Measurements from ENCODE around the gene HIF3A.

HIF3A gene

DNA sequence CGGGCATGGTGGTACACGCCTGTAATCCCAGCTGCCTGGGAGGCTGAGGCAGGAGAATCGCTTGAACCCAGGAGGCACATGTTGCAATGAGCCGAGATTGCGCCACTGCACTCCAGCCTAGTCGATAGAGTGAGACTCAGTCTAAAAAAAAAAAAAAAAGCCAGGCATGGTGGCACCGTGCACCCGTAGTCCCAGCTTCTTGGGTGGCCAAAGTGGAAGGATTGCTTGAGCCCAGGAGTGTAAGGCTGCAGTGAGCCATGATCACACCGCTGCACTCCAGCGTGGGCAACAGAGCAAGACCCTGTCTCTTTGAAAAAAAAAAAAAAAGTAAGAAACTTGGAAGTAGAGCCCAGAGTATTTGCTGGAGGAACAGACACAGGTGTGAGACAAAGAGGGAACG lies 88.8 kb downstream of the HIF3A start:
- Histone ChIP-seq H3K9ac (ENCODE audit: insufficient read length, low read depth) (no peak overlapping the region), H3K27me3 (ENCODE audit: insufficient read depth, insufficient read length) (no peaks in the 10 kb centered on the region), H3K9me3 (ENCODE audit: insufficient read depth, low read length) (no peaks in the 10 kb centered on the region), H3K4me3 (ENCODE audit: insufficient read length, low read depth) (no peak overlapping the region), H3K4me1 (ENCODE audit: insufficient read depth, insufficient read length) (peaks cover 2% of the 10 kb centered on the region), H3K36me3 (ENCODE audit: insufficient read depth, insufficient read length, low read length) (peaks cover 93% of the 10 kb centered on the region)
- DNase-seq (ENCODE audit: low read depth, low spot score), result no peak
- TF ChIP-seq YY1 (IDR thresholded peaks at IDR 0.05; ENCODE audit: insufficient read depth, insufficient read length) (no peak), SUZ12 (IDR thresholded peaks at IDR 0.05; ENCODE audit: extremely low read depth, insufficient read depth, insufficient read length) (no peak), ZNF274 (IDR thresholded peaks at IDR 0.05; ENCODE audit: low read depth, low read length) (no peak)

GRCh38 chr19:46386151-46386550 lies 89.3 kb downstream of the HIF3A start:
- Histone ChIP-seq H3K27me3 (ENCODE audit: insufficient read depth, insufficient read length) (no peaks in the 10 kb centered on the region), H3K9me3 (ENCODE audit: insufficient read depth, low read length) (no peaks in the 10 kb centered on the region), H3K36me3 (ENCODE audit: insufficient read depth, insufficient read length, low read length) (peaks cover 94% of the 10 kb centered on the region), H3K4me3 (ENCODE audit: insufficient read length, low read depth) (no peak overlapping the region), H3K4me1 (ENCODE audit: insufficient read depth, insufficient read length) (peaks cover 2% of the 10 kb centered on the region), H3K9ac (ENCODE audit: insufficient read length, low read depth) (no peak overlapping the region)
- no peak for TF ChIP-seq SUZ12 (IDR thresholded peaks at IDR 0.05; ENCODE audit: extremely low read depth, insufficient read depth, insufficient read length)
- TF ChIP-seq YY1 (IDR thresholded peaks at IDR 0.05; ENCODE audit: insufficient read depth, insufficient read length), result no peak
- TF ChIP-seq ZNF274 (IDR thresholded peaks at IDR 0.05; ENCODE audit: low read depth, low read length), result no peak
- DNase-seq (ENCODE audit: low read depth, low spot score), result no peak

DNA sequence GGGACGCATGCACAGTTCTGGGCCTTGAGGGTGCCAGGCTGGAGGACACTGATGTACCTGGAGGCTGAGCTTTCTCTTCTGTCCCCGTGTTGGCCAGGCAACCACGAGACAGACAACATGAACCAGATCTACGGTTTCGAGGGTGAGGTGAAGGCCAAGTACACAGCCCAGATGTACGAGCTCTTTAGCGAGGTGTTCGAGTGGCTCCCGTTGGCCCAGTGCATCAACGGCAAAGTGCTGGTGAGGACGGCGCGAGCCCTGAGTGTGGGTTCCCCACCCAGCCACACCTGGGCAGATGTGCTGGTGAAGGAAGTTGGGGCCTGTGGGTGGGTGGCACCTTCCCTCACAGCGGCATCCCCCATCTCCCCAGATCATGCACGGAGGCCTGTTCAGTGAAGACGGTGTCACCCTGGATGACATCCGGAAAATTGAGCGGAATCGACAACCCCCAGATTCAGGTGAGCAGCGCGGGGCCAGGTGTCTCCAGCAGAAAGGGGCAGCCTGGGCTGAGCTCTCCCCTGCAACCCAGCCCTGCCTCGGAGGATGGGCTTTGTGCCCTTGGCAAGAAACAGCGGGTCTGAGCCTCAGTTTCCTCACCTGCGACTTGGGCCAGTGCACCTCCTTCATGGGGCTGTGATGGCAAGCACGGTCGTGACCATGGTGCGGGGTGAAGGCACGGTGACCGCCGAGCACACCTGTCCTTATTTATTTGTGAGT lies 90.3 kb downstream of the HIF3A start:
- peaks cover 7% of the 10 kb centered on the region for H3K4me1 ChIP-seq (ENCODE audit: insufficient read depth, insufficient read length)
- H3K9me3 ChIP-seq (ENCODE audit: insufficient read depth, low read length), result no peaks in the 10 kb centered on the region
- H3K9ac ChIP-seq (ENCODE audit: insufficient read length, low read depth), result no peak overlapping the region
- H3K4me3 ChIP-seq (ENCODE audit: insufficient read length, low read depth), result no peak overlapping the region
- DNase-seq (ENCODE audit: low read depth, low spot score), result no peak
- no peaks in the 10 kb centered on the region for H3K27me3 ChIP-seq (ENCODE audit: insufficient read depth, insufficient read length)
- TF ChIP-seq YY1 (IDR thresholded peaks at IDR 0.05; ENCODE audit: insufficient read depth, insufficient read length), result no peak
- no peak for TF ChIP-seq ZNF274 (IDR thresholded peaks at IDR 0.05; ENCODE audit: low read depth, low read length)
- no peak for TF ChIP-seq SUZ12 (IDR thresholded peaks at IDR 0.05; ENCODE audit: extremely low read depth, insufficient read depth, insufficient read length)
- peaks cover 89% of the 10 kb centered on the region for H3K36me3 ChIP-seq (ENCODE audit: insufficient read depth, insufficient read length, low read length)

- Histone ChIP-seq H3K27me3 (ENCODE audit: insufficient read depth, insufficient read length) (no peaks in the 10 kb centered on the region), H3K36me3 (ENCODE audit: insufficient read depth, insufficient read length, low read length) (peaks cover 88% of the 10 kb centered on the region), H3K4me1 (ENCODE audit: insufficient read depth, insufficient read length) (peaks cover 9% of the 10 kb centered on the region), H3K4me3 (ENCODE audit: insufficient read length, low read depth) (no peak overlapping the region), H3K9ac (ENCODE audit: insufficient read length, low read depth) (no peak overlapping the region), H3K9me3 (ENCODE audit: insufficient read depth, low read length) (no peaks in the 10 kb centered on the region)
- TF ChIP-seq ZNF274 (IDR thresholded peaks at IDR 0.05; ENCODE audit: low read depth, low read length), result no peak
- TF ChIP-seq SUZ12 (IDR thresholded peaks at IDR 0.05; ENCODE audit: extremely low read depth, insufficient read depth, insufficient read length), result no peak
- TF ChIP-seq YY1 (IDR thresholded peaks at IDR 0.05; ENCODE audit: insufficient read depth, insufficient read length), result no peak
- DNase-seq (ENCODE audit: low read depth, low spot score), result no peak
Measured at GRCh38 chr19:46387713-46388130, 90.9 kb downstream of the HIF3A start.

DNA sequence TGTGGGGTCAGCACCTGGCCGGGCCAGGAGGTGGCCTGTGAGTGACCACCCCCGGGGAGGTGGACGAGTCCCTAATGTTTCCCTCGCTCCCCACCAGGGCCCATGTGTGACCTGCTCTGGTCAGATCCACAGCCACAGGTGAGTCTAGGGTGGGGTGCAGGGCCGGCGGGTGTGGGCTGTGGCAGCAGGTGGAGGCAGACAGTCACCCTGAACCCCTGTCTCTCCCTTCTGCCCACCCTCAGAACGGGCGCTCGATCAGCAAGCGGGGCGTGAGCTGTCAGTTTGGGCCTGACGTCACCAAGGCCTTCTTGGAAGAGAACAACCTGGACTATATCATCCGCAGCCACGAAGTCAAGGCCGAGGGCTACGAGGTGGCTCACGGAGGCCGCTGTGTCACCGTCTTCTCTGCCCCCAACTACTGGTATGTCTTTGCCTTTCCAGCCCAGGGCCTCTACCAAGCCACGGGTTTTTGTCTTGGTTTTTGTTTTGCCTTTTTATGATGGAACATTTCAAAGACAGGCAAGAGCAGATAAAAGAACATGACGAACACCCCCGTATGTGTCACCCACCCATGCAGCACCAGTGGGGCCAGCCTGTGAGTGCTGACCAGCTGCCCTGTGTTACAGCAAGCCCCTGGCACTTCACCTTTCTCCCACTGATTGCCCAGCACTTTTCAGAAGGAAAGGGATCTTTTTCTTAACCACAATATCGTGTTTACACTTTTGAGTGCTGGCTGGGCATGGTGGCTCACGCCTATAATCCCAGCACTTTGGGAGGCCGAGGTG lies 91.7 kb downstream of the HIF3A start:
- peaks cover 9% of the 10 kb centered on the region for H3K4me1 ChIP-seq (ENCODE audit: insufficient read depth, insufficient read length)
- no peak for DNase-seq (ENCODE audit: low read depth, low spot score)
- H3K9ac ChIP-seq (ENCODE audit: insufficient read length, low read depth), result no peak overlapping the region
- no peak overlapping the region for H3K4me3 ChIP-seq (ENCODE audit: insufficient read length, low read depth)
- TF ChIP-seq ZNF274 (IDR thresholded peaks at IDR 0.05; ENCODE audit: low read depth, low read length) (no peak), SUZ12 (IDR thresholded peaks at IDR 0.05; ENCODE audit: extremely low read depth, insufficient read depth, insufficient read length) (no peak), YY1 (IDR thresholded peaks at IDR 0.05; ENCODE audit: insufficient read depth, insufficient read length) (no peak)
- H3K27me3 ChIP-seq (ENCODE audit: insufficient read depth, insufficient read length), result no peaks in the 10 kb centered on the region
- no peaks in the 10 kb centered on the region for H3K9me3 ChIP-seq (ENCODE audit: insufficient read depth, low read length)
- H3K36me3 ChIP-seq (ENCODE audit: insufficient read depth, insufficient read length, low read length), result peaks cover 88% of the 10 kb centered on the region

DNA sequence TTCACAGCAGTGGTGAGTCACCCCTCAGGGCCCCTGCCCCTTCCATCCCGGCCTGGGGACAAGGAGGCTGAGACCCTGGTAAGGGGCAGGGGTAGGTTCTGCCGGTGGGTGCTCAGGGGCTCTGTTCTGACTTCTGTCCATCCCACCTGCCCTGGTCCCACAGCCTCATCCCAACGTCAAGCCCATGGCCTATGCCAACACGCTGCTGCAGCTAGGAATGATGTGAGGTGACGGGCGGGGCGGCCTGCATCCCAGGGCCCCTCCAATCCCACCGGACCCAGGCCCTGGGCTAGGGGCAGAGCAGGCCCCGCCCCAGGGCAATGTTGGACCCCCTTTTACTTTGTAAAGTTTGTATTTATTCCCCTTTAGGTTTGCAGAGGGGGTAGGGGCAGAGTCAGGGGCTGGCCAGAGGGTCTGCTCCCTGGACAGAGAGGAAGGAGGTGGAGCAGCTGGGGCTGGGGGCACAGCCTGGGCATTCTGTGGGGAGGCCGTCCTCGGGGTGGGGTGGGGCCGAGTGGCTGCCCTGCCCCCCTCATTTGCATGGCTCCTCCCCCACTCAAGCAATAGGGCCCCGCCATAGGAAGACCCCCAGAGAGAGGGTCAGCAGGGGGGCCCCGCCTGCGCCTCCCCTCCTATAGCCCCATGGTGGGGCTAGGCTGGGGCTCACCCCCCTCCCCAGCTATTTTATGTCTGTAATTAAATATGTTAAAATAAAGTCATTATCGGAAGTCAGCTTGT lies 93.4 kb downstream of the HIF3A start:
- TF ChIP-seq ZNF274 (IDR thresholded peaks at IDR 0.05; ENCODE audit: low read depth, low read length), result no peak
- no peak for TF ChIP-seq SUZ12 (IDR thresholded peaks at IDR 0.05; ENCODE audit: extremely low read depth, insufficient read depth, insufficient read length)
- TF ChIP-seq YY1 (IDR thresholded peaks at IDR 0.05; ENCODE audit: insufficient read depth, insufficient read length), result no peak
- H3K9ac ChIP-seq (ENCODE audit: insufficient read length, low read depth), result no peak overlapping the region
- no peaks in the 10 kb centered on the region for H3K27me3 ChIP-seq (ENCODE audit: insufficient read depth, insufficient read length)
- peaks cover 78% of the 10 kb centered on the region for H3K36me3 ChIP-seq (ENCODE audit: insufficient read depth, insufficient read length, low read length)
- H3K4me3 ChIP-seq (ENCODE audit: insufficient read length, low read depth), result no peak overlapping the region
- H3K4me1 ChIP-seq (ENCODE audit: insufficient read depth, insufficient read length), result peaks cover 13% of the 10 kb centered on the region
- no peaks in the 10 kb centered on the region for H3K9me3 ChIP-seq (ENCODE audit: insufficient read depth, low read length)
- DNase-seq (ENCODE audit: low read depth, low spot score), result no peak

DNA sequence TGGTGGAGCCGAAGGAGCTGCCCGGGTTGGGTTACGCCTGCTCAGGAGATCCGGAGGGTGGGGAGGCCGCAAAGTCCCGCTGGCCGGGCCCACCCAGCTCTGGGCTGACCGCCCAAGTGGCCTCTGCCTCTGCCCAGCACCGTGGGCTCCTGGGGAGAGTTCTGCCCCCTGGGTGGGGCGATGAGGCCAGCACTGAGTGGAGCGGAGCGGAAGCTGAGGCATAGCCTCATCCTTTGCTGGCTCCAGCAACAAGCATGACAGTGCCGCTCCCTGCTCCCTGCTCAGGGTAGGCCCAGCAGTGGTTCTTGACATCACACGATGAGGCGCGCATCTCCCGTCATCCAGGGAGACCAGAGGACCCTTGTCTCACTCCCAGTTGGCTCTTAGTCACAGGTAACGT lies 94.0 kb downstream of the HIF3A start:
- Histone ChIP-seq H3K27me3 (ENCODE audit: insufficient read depth, insufficient read length) (no peaks in the 10 kb centered on the region), H3K36me3 (ENCODE audit: insufficient read depth, insufficient read length, low read length) (peaks cover 74% of the 10 kb centered on the region), H3K4me1 (ENCODE audit: insufficient read depth, insufficient read length) (peaks cover 13% of the 10 kb centered on the region), H3K4me3 (ENCODE audit: insufficient read length, low read depth) (no peak overlapping the region), H3K9me3 (ENCODE audit: insufficient read depth, low read length) (no peaks in the 10 kb centered on the region), H3K9ac (ENCODE audit: insufficient read length, low read depth) (no peak overlapping the region)
- TF ChIP-seq SUZ12 (IDR thresholded peaks at IDR 0.05; ENCODE audit: extremely low read depth, insufficient read depth, insufficient read length), result no peak
- no peak for DNase-seq (ENCODE audit: low read depth, low spot score)
